Calu3 (cell line): ENCODE measurements around the gene NOL4L. TPM values are rescaled to one million over a fixed set of nuclear protein-coding genes. Genes with fewer than 3 reads are reported as not detected.

ENCODE experiments used
- BruUV-seq: library from RNA; stranded (reverse); fragments of 400-500 nt; replicated peaks from 2 replicates; lab custom pipeline; 2021; lab: Mats Ljungman, UMichigan
- CTCF ChIA-PET: fragments of 300-600 bp; sonication (Branson Sonifier 250); formaldehyde crosslinking; loops from one replicate; lab custom pipeline; 2022; ENCODE audit warnings: antibody characterized with exemption; lab: Charles Lee
- DNase-seq: peaks from one replicate; pipeline ENCODE4 v3.0.0; 2022
- H3K27ac Mint-ChIP-seq: one replicate; pipeline ENCODE4 v1.8.0; 2022; ENCODE audit warnings: mixed read lengths; ENCODE audit not compliant: unreplicated experiment
- H3K27me3 Mint-ChIP-seq: one replicate; pipeline ENCODE4 v1.8.0; 2022; ENCODE audit warnings: mixed read lengths; ENCODE audit not compliant: unreplicated experiment
- H3K36me3 Mint-ChIP-seq: one replicate; pipeline ENCODE4 v1.8.0; 2022; ENCODE audit warnings: mild to moderate bottlenecking, moderate library complexity, mixed read lengths; ENCODE audit not compliant: insufficient read depth, unreplicated experiment
- H3K4me1 Mint-ChIP-seq: one replicate; pipeline ENCODE4 v1.8.0; 2022; ENCODE audit warnings: mild to moderate bottlenecking, low read depth, mixed read lengths; ENCODE audit not compliant: unreplicated experiment
- H3K4me3 Mint-ChIP-seq: one replicate; pipeline ENCODE4 v1.8.0; 2022; ENCODE audit warnings: mild to moderate bottlenecking, low read depth, moderate library complexity, mixed read lengths; ENCODE audit not compliant: unreplicated experiment
- H3K9me3 Mint-ChIP-seq: one replicate; pipeline ENCODE4 v1.8.0; 2022; ENCODE audit warnings: low read depth, mixed read lengths; ENCODE audit not compliant: unreplicated experiment
- CTCF ChIP-seq: fragments of 200-600 bp; IDR thresholded peaks from one replicate; pipeline ENCODE4 v1.8.0; 2022; ENCODE audit warnings: antibody characterized with exemption; ENCODE audit not compliant: unreplicated experiment
- intact Hi-C: fragments of 100-400 bp; cut with micrococcal nuclease; formaldehyde crosslinking; loops from one replicate; pipeline ENCODE4 v1.10.0; 2022; ENCODE audit not compliant: unreplicated experiment
- total RNA-seq: library from RNA; stranded (reverse); gene quantifications from 2 replicates; pipeline ENCODE4 v1.2.3, GENCODE V29; 2022

Gene NOL4L
- total RNA-seq, 1 experiment from 2014 or later: 46.9 TPM

DNA sequence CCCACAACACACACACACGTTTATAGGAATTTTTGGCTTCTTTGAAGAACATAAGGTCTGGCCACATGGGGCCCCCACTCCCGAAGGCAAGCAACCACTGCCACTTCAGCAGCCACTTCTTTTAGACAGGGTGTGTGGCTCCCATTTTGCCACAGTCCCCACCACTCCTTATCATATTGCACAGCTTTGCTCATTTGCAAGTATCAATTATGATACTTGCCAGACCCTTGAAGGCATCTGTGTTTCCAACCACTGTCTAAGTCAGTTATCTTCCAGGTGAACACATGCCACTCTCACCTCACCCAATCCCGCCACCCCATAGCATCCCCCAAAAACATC is 73.1 kb downstream of the NOL4L start:
- peaks cover 10% of the 10 kb centered on the region for H3K4me1 Mint-ChIP-seq
- CTCF ChIA-PET: no interaction called here
- H3K27me3 Mint-ChIP-seq: peaks cover 78% of the 10 kb centered on the region
- TF ChIP-seq CTCF: no peak
- no peak overlapping the region for H3K27ac Mint-ChIP-seq
- intact Hi-C loops: no loop called here
- H3K4me3 Mint-ChIP-seq: no peak overlapping the region
- no TSS peak for BruUV-seq
- no peaks in the 10 kb centered on the region for H3K9me3 Mint-ChIP-seq
- no peaks in the 10 kb centered on the region for H3K36me3 Mint-ChIP-seq
- no peak for DNase-seq

DNA sequence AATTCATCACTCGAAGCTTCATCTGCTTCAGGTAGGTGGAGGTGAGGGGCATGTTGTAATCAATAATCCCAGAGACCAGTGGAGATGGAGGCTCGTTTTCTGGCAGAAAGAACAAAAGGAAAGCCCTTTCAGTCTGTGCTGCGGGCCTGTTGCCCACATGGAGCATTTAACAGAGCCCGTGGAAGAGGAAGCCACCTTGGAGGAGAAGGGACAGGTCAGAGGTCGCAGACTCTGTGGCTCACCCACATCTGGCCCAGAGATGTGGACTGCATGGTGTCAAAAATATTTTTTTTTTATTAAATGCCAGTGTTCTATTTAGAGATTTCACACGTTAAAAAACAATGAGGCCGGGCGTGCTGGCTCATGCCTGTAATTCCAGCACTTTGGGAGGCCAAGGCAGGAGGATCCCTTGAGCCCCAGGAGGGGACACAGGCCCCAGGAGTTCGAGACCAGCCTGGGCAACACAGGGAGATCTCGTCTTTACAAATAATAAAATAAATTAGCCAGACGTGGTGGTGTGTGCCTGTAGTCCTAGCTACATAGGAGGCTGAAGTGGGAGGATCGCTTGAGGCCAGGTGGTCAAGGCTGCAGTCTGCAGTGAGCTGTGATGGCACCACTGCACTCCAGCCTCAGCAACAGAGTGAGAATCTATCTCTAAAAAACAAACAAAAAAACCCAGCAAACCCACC is 73.6 kb downstream of the NOL4L start:
- intact Hi-C loops: no loop called here
- Mint-ChIP-seq H3K36me3 (no peaks in the 10 kb centered on the region), H3K27ac (no peak overlapping the region), H3K9me3 (no peaks in the 10 kb centered on the region), H3K4me3 (no peak overlapping the region), H3K4me1 (peaks cover 10% of the 10 kb centered on the region), H3K27me3 (peaks cover 73% of the 10 kb centered on the region)
- DNase-seq: no peak
- TF ChIP-seq CTCF: no peak
- BruUV-seq: no TSS peak
- CTCF ChIA-PET: interaction anchor here (0.7 kb wide), 1 partner anchor 241 kb away, joined by 3 read pairs; no protein-coding TSS in a partner anchor

- Mint-ChIP-seq H3K27ac (no peak overlapping the region), H3K9me3 (no peaks in the 10 kb centered on the region), H3K4me3 (no peak overlapping the region), H3K4me1 (peaks cover 10% of the 10 kb centered on the region), H3K27me3 (peaks cover 66% of the 10 kb centered on the region), H3K36me3 (no peaks in the 10 kb centered on the region)
- TF ChIP-seq CTCF: no peak
- intact Hi-C loops: no loop called here
- CTCF ChIA-PET: interaction anchor here (0.7 kb wide), 1 partner anchor 240 kb away, joined by 3 read pairs; no protein-coding TSS in a partner anchor
- BruUV-seq: no TSS peak
- DNase-seq: no peak
Measured at GRCh38 chr20:32510601-32511357, 74.4 kb downstream of the NOL4L start.

DNA sequence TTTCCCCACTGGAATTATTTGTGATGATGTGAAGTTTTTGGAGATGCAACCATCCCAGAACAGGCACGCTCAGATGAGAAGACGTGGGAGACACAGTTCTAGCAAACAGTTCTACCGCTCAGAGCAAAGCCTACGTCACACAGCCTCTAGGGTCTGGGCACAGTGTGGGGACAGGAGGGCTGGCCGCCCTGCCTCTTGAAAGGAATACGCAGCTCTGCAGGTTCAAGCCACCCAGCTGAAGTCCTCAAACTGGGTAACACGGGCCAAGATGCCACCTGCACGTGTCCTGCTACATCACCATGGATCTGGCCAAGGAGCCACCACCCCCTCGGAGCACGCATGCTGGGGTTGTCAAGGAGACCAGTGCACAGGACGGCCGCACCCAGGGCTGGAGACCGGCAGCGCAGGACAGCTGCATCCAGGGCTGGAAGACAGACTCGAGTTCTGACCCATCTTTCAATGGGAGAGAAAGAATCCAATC is 75.0 kb downstream of the NOL4L start:
- Mint-ChIP-seq H3K4me3 (no peak overlapping the region), H3K27me3 (peaks cover 60% of the 10 kb centered on the region), H3K4me1 (peaks cover 10% of the 10 kb centered on the region), H3K9me3 (no peaks in the 10 kb centered on the region), H3K36me3 (no peaks in the 10 kb centered on the region), H3K27ac (no peak overlapping the region)
- intact Hi-C loops: no loop called here
- no peak for TF ChIP-seq CTCF
- no peak for DNase-seq
- CTCF ChIA-PET: no interaction called here
- BruUV-seq: no TSS peak
